ENCODE data around the gene ALDH4A1. TPM values are rescaled to one million over a fixed set of nuclear protein-coding genes. Genes with fewer than 3 reads are reported as not detected.

Gene ALDH4A1, protein sequence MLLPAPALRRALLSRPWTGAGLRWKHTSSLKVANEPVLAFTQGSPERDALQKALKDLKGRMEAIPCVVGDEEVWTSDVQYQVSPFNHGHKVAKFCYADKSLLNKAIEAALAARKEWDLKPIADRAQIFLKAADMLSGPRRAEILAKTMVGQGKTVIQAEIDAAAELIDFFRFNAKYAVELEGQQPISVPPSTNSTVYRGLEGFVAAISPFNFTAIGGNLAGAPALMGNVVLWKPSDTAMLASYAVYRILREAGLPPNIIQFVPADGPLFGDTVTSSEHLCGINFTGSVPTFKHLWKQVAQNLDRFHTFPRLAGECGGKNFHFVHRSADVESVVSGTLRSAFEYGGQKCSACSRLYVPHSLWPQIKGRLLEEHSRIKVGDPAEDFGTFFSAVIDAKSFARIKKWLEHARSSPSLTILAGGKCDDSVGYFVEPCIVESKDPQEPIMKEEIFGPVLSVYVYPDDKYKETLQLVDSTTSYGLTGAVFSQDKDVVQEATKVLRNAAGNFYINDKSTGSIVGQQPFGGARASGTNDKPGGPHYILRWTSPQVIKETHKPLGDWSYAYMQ
- 1 to 10 TPM; 9.3 to 9.5 TPM for total RNA-seq
- 1.4 TPM for polyA plus RNA-seq

DNA sequence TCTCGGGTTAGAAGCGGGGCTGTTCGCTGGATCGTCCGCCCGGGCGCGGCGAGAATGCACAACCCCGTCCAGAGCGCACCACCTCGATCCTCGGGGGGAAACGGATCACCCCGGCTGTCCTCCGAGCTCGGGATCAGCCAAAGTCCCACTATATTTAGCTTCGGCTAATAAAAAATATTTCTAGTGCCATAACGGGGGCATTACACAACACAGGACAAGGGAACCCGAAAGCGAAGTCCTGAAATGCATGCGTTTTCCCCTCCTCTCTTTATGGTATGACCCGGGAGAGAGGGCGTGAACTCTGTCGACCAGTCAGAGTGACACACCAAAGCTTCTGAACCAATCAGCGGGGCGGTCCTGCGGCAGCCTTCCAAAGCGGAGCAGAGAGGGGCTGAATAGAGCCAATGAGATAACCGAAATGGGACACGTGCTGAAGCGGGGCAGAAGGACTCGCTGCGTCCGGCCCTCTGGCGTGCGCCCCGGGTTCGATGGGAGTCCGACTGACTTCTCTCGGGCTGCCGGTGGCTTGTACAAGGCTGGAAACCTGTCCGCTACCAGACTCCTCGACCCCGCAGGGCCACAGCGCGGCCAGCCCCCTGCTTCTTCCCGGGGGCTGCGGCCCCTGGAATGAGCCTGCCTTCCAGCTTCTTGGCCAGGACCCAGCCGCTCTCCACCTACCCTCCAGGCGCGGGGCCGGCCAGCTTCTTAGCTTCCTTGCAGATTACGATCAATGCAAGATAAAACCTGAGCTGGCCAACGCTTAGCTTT, at the start of gene ALDH4A1:
Gene ALDH4A1, minus strand, starts transcription at position 33 of the 768 bp plus-strand sequence. Its CDS starts 32 bp downstream, at position 1.
- Histone ChIP-seq H3K4me1 (ENCODE audit: insufficient read depth, low read length) (peaks cover 30% of the 10 kb centered on the region), H3K27me3 (ENCODE audit: insufficient read depth, low read length, poor library complexity, severe bottlenecking) (no peaks in the 10 kb centered on the region), H3K9me3 (ENCODE audit: low read length) (no peaks in the 10 kb centered on the region), H3K27ac (ENCODE audit: low read depth, low read length) (peak within 1 kb of the TSS; percentile 77), H3K36me3 (ENCODE audit: insufficient read depth, low read length) (no peaks in the 10 kb centered on the region), H3K4me3 (ENCODE audit: low read length) (peak within 1 kb of the TSS; percentile 83)
- Mint-ChIP-seq H3K4me3 (peak within 1 kb of the TSS; percentile 90 to 98 (median 91)), H3K27ac (peak within 1 kb of the TSS; percentile 92 to 99 (median 96)), H3K9me3 (no peaks in the 10 kb centered on the region), H3K27me3 (no peaks in the 10 kb centered on the region), H3K4me1 (peaks cover 22 to 25% (median 24%) of the 10 kb centered on the region in 3 donors), H3K36me3 (peaks cover 0 to 25% (median 0%) of the 10 kb centered on the region in 3 donors)
- peak; percentile 88 to 96 (median 93) for DNase-seq
- CTCF ChIA-PET, result interaction anchor here (0.6 to 5.2 kb wide), 9 partner anchors 11 to 70 kb away, joined by 3 to 28 read pairs (median 5); no protein-coding TSS in a partner anchor
- POLR2A ChIA-PET, result interaction anchor here (0.7 to 2.0 kb wide), 7 partner anchors 21 to 173 kb away, joined by 3 to 11 read pairs (median 6); partner anchors contain the start of gene IFFO2

DNA sequence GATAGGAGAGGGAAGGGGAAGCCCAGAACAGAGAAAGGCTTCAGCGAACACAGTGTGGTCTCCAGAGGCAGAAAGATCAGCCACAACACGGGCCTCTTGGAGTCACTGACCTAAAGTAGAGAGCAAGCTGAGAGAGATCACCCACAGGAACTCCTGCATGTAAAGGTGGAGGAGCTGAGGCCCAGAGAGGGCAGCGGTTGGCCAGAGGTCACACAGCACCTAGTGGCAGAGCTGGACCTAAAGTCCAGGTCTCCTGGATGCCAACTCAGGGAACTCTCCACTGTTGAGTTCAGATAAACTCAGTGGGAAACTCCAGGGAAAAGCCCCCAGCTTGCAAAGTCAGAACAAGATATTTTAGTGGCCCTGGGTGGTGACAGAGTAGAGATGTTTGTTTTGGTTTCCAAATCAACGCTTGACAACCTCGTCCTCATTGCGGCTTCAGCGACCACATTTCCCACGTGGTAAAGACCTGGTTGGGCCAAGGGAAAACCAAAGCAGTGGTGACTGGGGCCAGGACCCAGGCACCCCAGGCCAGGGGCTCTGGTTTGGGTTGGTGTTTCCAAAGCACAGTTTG, 49.5 kb upstream of the ALDH4A1 start:
- no peaks in the 10 kb centered on the region for H3K9me3 ChIP-seq (ENCODE audit: low read length)
- POLR2A ChIA-PET, result interaction anchor here (0.8 to 8.6 kb wide), 5 partner anchors 9 to 39 kb away, joined by 3 to 110 read pairs (median 4); no protein-coding TSS in a partner anchor
- peak overlapping the region; percentile 57 for H3K4me3 ChIP-seq (ENCODE audit: low read length)
- no peaks in the 10 kb centered on the region for H3K27me3 ChIP-seq (ENCODE audit: insufficient read depth, low read length, poor library complexity, severe bottlenecking)
- DNase-seq, result peak; percentile 69 to 92 (median 85)
- H3K27me3 Mint-ChIP-seq, result peaks cover 0 to 3% of the 10 kb centered on the region in 2 donors
- H3K27ac ChIP-seq (ENCODE audit: low read depth, low read length), result peak overlapping the region; percentile 99
- peak overlapping the region; percentile 93 to 98 (median 95) for H3K4me3 Mint-ChIP-seq
- no peaks in the 10 kb centered on the region for H3K9me3 Mint-ChIP-seq
- H3K36me3 ChIP-seq (ENCODE audit: insufficient read depth, low read length), result no peaks in the 10 kb centered on the region
- peaks cover 0 to 21% (median 6%) of the 10 kb centered on the region in 3 donors for H3K36me3 Mint-ChIP-seq
- H3K4me1 Mint-ChIP-seq, result peaks cover 84 to 87% (median 84%) of the 10 kb centered on the region in 3 donors
- H3K4me1 ChIP-seq (ENCODE audit: insufficient read depth, low read length), result peaks cover 82% of the 10 kb centered on the region
- peak overlapping the region; percentile 99 to 100 (median 100) for H3K27ac Mint-ChIP-seq
- CTCF ChIA-PET, result interaction anchor here (0.9 to 4.2 kb wide), 6 partner anchors 25 to 45 kb away, joined by 3 to 22 read pairs (median 7); no protein-coding TSS in a partner anchor

DNA sequence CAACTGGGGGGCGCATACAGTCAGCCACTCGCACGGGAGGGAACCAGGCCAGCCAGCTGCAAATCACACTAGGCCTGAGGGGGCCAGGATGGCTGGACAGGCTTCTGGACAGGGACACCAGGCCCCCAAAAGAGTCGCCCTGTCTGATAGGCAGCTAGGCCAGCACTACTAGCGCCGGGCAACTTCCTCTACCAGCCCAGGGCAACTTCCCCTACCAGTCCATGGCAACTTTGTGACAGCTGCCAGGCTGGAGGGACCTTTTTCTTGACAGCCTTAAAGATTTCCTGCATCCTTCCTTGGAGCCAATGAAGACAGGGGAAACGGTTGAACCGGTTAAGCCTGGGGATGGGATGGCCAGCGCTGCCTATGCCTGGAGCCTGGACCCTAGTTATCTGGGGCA, 49.1 kb upstream of the ALDH4A1 start:
- Mint-ChIP-seq H3K27me3 (peaks cover 0 to 3% of the 10 kb centered on the region in 2 donors), H3K36me3 (peaks cover 0 to 21% (median 6%) of the 10 kb centered on the region in 3 donors), H3K4me1 (peaks cover 88 to 89% (median 89%) of the 10 kb centered on the region in 3 donors), H3K4me3 (peak overlapping the region; percentile 93 to 98 (median 95)), H3K9me3 (no peaks in the 10 kb centered on the region), H3K27ac (peak overlapping the region; percentile 99 to 100 (median 100))
- CTCF ChIA-PET, result interaction anchor here (0.9 to 4.2 kb wide), 7 partner anchors 16 to 52 kb away, joined by 3 to 22 read pairs (median 4); no protein-coding TSS in a partner anchor
- H3K4me1 ChIP-seq (ENCODE audit: insufficient read depth, low read length), result peaks cover 87% of the 10 kb centered on the region
- H3K27ac ChIP-seq (ENCODE audit: low read depth, low read length), result peak overlapping the region; percentile 99
- H3K4me3 ChIP-seq (ENCODE audit: low read length), result peak overlapping the region; percentile 57
- no peaks in the 10 kb centered on the region for H3K36me3 ChIP-seq (ENCODE audit: insufficient read depth, low read length)
- H3K9me3 ChIP-seq (ENCODE audit: low read length), result no peaks in the 10 kb centered on the region
- peak in 1 of 5 donors; percentile 14 for DNase-seq
- no peaks in the 10 kb centered on the region for H3K27me3 ChIP-seq (ENCODE audit: insufficient read depth, low read length, poor library complexity, severe bottlenecking)
- POLR2A ChIA-PET, result interaction anchor here (0.8 to 8.6 kb wide), 5 partner anchors 9 to 38 kb away, joined by 3 to 110 read pairs (median 4); no protein-coding TSS in a partner anchor

DNA sequence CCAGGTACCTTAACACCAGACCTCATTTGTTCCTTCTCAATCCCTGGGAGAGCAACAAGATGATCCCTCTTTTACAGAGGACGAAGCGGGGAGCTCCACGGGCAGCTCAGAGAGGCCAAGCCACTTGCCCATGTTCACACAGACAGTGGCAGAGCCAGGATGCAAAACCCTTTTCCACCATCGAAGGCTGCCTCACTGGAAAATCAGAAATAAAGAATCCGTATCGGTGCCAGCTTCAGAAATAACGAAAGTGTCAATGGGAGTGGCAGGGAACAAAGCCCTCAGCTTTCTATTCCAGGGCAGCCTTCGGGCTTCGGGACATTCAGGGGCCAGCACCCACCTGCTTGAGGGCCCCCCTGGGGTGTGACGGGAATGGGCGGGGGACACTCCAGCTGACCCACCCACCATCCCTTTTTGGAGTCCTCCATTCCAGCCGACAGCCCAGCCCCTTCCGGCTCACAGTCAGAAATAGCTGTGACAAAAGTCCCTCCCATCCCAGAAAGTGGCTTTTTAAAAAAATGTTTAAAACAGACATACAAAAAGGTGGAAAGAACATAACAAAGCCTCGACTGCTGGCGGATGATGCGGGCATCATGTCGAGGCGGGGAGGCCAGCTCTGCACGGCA, 48.2 kb upstream of the ALDH4A1 start:
- H3K27me3 ChIP-seq (ENCODE audit: insufficient read depth, low read length, poor library complexity, severe bottlenecking), result no peaks in the 10 kb centered on the region
- ChIA-PET CTCF (interaction anchor here (1.0 to 4.2 kb wide), 7 partner anchors 17 to 51 kb away, joined by 3 to 22 read pairs (median 4); no protein-coding TSS in a partner anchor), POLR2A (interaction anchor here (1.0 to 8.6 kb wide), 4 partner anchors 23 to 124 kb away, joined by 3 to 110 read pairs (median 4); partner anchors contain the start of gene ALDH4A1)
- DNase-seq, result peak in 3 of 5 donors; percentile 37 to 53 (median 39)
- H3K4me3 ChIP-seq (ENCODE audit: low read length), result peak overlapping the region; percentile 57
- Mint-ChIP-seq H3K36me3 (peaks cover 0 to 21% (median 6%) of the 10 kb centered on the region in 3 donors), H3K9me3 (no peaks in the 10 kb centered on the region), H3K27ac (peak overlapping the region; percentile 99 to 100 (median 100)), H3K4me1 (peaks cover 94 to 96% (median 95%) of the 10 kb centered on the region in 3 donors), H3K27me3 (peaks cover 0 to 3% of the 10 kb centered on the region in 2 donors), H3K4me3 (peak overlapping the region; percentile 93 to 98 (median 95))
- peak overlapping the region; percentile 99 for H3K27ac ChIP-seq (ENCODE audit: low read depth, low read length)
- H3K9me3 ChIP-seq (ENCODE audit: low read length), result no peaks in the 10 kb centered on the region
- no peaks in the 10 kb centered on the region for H3K36me3 ChIP-seq (ENCODE audit: insufficient read depth, low read length)
- H3K4me1 ChIP-seq (ENCODE audit: insufficient read depth, low read length), result peaks cover 95% of the 10 kb centered on the region

DNA sequence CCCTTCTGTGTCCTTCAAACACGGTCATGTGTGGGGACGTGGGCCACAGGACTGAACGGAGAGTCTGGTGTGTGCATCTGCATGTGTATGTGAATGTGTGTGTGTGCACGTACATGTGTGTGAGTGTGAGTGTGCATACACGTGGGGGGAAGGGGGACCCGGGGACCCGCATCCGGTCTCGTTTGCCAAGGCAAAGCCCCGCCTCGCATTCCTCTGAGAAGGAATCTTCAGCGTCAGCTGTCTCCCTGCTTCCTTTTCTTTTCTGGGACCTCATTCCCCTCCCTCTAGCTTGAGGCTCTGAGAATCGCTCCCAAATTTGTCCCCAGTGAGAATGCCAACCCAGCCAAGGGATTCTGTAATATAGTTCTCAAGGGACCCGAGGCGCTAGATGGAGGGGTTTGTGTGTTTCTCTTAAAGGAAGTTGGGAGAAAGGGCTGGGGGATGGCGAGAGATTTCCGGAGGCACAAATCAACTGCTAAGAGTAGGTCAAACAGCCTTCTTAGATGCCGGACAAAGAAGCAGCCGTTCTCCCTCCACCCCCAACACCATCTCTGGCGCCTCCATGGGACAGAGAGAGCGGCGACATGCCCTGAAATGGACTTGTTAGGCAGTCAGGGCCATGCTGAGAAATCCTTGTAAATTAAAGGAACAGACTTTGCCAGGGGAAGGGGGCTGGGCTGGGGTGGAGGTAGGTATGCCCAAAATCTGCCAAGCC, 47.5 kb upstream of the ALDH4A1 start:
- no peaks in the 10 kb centered on the region for H3K9me3 ChIP-seq (ENCODE audit: low read length)
- H3K36me3 ChIP-seq (ENCODE audit: insufficient read depth, low read length), result no peaks in the 10 kb centered on the region
- POLR2A ChIA-PET, result interaction anchor here (1.0 to 8.6 kb wide), 3 partner anchors 23 to 125 kb away, joined by 3 to 110 read pairs (median 4); partner anchors contain the start of gene ALDH4A1
- peak overlapping the region; percentile 57 for H3K4me3 ChIP-seq (ENCODE audit: low read length)
- CTCF ChIA-PET, result interaction anchor here (1.1 to 2.8 kb wide), 4 partner anchors 28 to 50 kb away, joined by 3 to 14 read pairs (median 4); no protein-coding TSS in a partner anchor
- H3K27me3 Mint-ChIP-seq, result peaks cover 0 to 3% of the 10 kb centered on the region in 2 donors
- H3K27ac Mint-ChIP-seq, result peak overlapping the region; percentile 99 to 100 (median 100)
- H3K27ac ChIP-seq (ENCODE audit: low read depth, low read length), result peak overlapping the region; percentile 99
- H3K4me3 Mint-ChIP-seq, result peak overlapping the region; percentile 93 to 98 (median 95)
- no peaks in the 10 kb centered on the region for H3K9me3 Mint-ChIP-seq
- peaks cover 95 to 98% (median 97%) of the 10 kb centered on the region in 3 donors for H3K4me1 Mint-ChIP-seq
- H3K36me3 Mint-ChIP-seq, result peaks cover 0 to 15% (median 6%) of the 10 kb centered on the region in 3 donors
- peak in 1 of 5 donors; percentile 31 for DNase-seq
- H3K27me3 ChIP-seq (ENCODE audit: insufficient read depth, low read length, poor library complexity, severe bottlenecking), result no peaks in the 10 kb centered on the region
- H3K4me1 ChIP-seq (ENCODE audit: insufficient read depth, low read length), result peaks cover 98% of the 10 kb centered on the region

DNA sequence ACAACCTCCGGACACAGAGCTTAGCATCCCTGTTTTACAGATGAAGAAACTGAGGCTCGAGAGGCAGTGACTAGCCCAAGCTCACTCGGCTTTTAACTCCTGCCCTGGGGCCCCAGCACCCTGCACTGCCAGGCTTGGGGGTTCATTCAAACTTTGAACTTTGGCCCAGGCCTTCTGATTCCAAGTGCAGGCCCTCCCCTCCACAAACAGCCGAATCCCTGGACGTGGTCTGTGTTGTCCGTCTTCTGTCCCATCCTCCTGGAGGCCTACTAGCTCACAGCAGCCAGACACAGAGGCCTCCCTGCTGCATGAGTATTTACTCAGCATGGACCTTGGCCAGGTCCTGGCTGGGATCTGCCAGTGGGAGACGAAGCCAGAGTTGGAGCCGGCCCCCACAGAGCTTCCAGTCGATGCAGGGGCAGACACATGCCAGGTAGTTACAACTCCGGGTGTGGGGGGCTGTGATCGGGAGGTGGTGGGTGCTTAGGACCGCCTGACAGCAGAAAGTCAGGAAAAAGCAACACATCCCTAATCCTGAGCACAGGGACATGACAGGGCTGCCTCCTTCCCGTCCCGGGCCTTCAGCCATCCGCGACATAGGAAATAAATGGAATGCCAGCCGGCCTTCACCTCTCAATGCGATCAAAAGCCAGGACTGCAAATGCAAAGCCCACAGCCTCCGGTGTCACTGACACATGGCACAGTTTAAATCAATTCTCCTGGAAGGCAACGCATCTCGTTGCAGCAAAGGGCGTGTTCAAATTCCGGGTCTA, 46.7 kb upstream of the ALDH4A1 start:
- peak overlapping the region; percentile 99 to 100 (median 100) for H3K27ac Mint-ChIP-seq
- no peaks in the 10 kb centered on the region for H3K27me3 ChIP-seq (ENCODE audit: insufficient read depth, low read length, poor library complexity, severe bottlenecking)
- ChIA-PET CTCF (interaction anchor here (1.3 to 1.5 kb wide), 5 partner anchors 14 to 47 kb away, joined by 3 to 7 read pairs (median 4); partner anchors contain the start of gene ALDH4A1), POLR2A (interaction anchor here (1.0 to 1.3 kb wide), 2 partner anchors 8 to 22 kb away, joined by 3 read pairs; no protein-coding TSS in a partner anchor)
- peaks cover 0 to 3% of the 10 kb centered on the region in 2 donors for H3K27me3 Mint-ChIP-seq
- H3K36me3 Mint-ChIP-seq, result peaks cover 0 to 11% (median 6%) of the 10 kb centered on the region in 3 donors
- peak overlapping the region; percentile 57 for H3K4me3 ChIP-seq (ENCODE audit: low read length)
- no peaks in the 10 kb centered on the region for H3K9me3 ChIP-seq (ENCODE audit: low read length)
- H3K36me3 ChIP-seq (ENCODE audit: insufficient read depth, low read length), result no peaks in the 10 kb centered on the region
- peak overlapping the region; percentile 99 for H3K27ac ChIP-seq (ENCODE audit: low read depth, low read length)
- DNase-seq, result no peak
- peak overlapping the region; percentile 93 to 98 (median 95) for H3K4me3 Mint-ChIP-seq
- H3K4me1 Mint-ChIP-seq, result peaks cover 93 to 98% (median 97%) of the 10 kb centered on the region in 3 donors
- H3K9me3 Mint-ChIP-seq, result no peaks in the 10 kb centered on the region
- peaks cover 99% of the 10 kb centered on the region for H3K4me1 ChIP-seq (ENCODE audit: insufficient read depth, low read length)

Data from CD8-positive, alpha-beta memory T cell (primary cell).